ENCODE data around the gene ABCA7.

Gene ABCA7

DNA sequence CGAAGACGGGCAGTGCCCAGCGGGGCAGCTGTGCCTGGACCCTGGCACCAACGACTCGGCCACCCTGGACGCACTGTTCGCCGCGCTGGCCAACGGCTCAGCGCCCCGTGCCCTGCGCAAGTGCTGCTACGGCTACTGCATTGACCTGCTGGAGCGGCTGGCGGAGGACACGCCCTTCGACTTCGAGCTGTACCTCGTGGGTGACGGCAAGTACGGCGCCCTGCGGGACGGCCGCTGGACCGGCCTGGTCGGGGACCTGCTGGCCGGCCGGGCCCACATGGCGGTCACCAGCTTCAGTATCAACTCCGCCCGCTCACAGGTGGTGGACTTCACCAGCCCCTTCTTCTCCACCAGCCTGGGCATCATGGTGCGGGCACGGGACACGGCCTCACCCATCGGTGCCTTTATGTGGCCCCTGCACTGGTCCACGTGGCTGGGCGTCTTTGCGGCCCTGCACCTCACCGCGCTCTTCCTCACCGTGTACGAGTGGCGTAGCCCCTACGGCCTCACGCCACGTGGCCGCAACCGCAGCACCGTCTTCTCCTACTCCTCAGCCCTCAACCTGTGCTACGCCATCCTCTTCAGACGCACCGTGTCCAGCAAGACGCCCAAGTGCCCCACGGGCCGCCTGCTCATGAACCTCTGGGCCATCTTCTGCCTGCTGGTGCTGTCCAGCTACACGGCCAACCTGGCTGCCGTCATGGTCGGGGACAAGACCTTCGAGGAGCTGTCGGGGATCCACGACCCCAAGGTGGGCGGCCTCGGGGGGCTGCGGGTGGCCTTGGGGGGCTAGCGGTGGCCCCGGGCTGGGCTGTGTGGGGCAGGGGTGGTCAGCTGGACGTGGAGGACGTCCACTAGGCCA, 34.9 kb upstream of the ABCA7 start:
- no peak for DNase-seq

DNA sequence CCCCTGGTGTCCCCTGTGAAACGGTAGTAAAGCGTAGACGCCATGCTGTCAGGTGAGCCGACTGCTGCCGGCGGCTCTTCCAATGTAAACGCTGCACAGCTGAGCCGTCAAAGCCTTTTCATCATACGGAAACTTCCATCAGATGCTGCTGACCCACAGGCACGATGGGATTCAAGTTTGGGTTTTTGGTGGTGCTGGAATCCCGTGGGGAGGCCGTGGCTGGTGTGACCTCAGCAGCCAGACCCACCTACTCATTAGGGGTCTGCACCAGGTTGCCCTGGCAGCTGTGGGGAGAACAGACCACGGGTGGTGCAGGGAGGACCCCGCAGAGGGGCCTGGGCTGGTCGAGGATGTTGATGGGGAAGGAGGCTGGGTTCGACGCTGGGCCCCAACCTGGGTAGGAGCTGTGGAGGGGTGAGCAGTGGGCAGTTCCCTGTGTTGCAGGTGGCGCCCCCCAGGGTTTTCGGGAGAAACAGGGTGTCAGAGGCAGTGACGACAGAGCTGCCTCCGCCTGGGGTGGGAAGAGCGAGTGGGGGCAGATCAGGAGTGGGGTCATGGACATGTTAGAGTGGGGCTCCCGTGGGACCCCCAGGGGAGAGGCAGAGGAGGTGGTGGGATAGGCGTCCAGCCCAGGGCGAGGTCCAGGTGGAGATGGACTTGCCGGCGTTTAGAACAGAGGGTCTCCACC, 33.1 kb upstream of the ABCA7 start:
- DNase-seq, result no peak

DNA sequence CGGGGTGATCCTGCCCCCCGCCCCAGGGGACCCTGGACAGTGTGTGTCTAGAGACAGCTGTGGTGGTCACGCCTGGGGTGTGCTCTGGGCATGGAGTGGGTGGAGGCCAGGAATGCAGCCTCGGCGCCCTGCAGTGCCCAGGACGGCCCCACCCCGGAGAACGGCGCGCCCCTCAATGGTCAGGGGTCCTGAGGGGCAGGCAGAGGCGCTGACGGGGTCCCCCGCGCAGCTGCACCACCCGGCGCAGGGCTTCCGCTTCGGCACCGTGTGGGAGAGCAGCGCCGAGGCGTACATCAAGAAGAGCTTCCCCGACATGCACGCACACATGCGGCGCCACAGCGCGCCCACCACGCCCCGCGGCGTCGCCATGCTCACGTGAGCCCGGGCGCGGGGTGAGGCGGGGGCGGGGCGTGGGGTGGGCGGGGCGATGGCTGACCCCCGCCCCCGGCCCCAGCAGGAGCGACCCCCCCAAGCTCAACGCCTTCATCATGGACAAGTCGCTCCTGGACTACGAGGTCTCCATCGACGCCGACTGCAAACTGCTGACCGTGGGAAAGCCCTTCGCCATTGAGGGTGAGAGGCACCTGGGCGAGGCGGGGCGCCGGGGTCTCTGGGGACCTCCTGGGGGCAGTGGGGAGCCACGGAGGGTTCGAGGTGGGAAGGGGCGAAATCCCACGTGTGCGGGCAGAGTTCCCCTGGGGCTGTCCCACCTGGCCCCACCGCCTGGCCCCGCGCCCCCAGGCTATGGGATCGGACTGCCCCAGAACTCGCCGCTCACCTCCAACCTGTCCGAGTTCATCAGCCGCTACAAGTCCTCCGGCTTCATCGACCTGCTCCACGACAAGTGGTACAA, 32.3 kb upstream of the ABCA7 start:
- no peak for DNase-seq

DNA sequence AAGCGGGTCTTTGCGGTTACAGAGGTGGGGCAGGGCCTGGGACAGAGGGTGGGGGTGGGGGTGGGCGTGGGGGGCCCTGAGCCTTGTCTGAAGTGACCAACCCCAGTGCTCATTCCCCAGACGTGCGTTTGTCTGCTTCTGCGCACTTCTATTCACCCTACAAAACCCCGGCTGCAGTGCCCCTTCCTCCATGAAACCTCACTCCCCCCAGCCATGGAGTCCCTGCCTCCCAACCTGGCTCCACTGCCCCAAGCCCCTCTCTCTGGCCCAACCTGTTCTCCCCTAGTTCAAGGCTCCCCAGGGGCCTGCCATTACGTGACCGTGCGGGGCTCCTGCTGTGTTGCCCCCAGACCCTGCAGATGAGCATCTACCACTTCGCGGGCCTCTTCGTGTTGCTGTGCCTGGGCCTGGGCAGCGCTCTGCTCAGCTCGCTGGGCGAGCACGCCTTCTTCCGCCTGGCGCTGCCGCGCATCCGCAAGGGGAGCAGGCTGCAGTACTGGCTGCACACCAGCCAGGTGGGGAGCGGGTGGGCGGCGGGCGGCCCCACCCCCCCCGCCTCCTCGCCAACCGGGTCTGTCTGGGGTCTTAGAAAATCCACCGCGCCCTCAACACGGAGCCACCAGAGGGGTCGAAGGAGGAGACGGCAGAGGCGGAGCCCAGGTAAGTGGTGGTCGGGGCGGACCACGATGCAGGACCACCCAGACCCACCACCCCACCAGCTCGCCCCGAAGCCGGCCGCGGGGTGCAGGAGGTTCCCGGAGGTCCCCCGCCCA, 31.5 kb upstream of the ABCA7 start:
- no peak for DNase-seq

DNA sequence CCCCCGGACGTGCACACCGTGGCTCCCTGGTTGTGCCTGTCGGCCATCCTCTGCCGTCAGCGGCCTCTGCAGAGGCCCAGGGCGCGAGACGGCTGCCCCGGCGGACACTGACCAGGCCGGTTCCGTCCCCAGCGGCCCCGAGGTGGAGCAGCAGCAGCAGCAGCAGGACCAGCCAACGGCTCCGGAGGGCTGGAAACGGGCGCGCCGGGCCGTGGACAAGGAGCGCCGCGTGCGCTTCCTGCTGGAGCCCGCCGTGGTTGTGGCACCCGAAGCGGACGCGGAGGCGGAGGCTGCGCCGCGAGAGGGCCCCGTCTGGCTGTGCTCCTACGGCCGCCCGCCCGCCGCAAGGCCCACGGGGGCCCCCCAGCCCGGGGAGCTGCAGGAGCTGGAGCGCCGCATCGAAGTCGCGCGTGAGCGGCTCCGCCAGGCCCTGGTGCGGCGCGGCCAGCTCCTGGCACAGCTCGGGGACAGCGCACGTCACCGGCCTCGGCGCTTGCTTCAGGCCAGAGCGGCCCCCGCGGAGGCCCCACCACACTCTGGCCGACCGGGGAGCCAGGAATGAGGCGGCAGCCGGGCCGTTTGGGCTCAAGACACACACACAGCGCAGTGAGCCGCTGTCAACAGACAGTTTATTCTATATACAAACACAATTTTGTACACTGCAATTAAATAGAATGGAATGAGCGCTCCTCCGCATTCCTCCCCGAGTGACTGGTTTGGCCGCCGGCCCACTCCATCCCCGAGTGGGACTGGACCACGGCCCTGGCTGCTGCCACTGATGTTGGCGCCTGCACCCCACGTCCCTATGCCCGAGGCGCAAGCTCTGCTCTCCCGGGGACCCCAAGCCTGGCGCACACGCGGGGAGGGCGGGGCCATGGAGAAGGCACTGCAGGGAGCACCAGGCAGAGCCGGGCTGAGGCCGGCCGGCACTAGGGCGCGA, 30.6 kb upstream of the ABCA7 start:
- DNase-seq, result no peak

DNA sequence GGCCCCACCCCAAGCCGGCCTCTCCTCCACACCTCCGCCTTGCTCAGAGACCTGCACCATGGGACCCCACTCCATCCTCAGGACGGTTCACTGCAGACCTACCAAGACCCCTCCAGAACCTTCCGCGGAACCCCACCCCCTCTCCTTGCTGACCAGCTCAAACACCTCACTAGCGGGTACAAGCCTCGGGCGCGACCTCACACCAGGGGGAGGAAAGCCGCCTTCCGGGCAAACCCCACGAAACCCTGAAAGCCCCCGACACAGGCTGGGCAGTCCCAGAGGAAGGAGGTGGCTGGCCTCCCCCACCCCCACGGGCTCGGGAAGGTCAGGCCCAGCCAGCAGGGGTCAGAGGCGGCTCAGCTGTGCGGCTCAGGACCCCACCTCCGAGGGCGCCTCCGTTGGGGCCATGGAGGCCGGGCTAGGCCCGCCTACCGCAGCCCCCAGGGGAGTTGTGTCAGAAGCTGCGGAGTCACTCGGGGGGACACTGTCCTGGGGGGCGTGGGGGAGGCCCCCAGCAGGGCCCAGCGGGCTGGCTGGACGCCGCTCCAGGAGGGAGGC, 29.8 kb upstream of the ABCA7 start:
- no peak for DNase-seq

DNA sequence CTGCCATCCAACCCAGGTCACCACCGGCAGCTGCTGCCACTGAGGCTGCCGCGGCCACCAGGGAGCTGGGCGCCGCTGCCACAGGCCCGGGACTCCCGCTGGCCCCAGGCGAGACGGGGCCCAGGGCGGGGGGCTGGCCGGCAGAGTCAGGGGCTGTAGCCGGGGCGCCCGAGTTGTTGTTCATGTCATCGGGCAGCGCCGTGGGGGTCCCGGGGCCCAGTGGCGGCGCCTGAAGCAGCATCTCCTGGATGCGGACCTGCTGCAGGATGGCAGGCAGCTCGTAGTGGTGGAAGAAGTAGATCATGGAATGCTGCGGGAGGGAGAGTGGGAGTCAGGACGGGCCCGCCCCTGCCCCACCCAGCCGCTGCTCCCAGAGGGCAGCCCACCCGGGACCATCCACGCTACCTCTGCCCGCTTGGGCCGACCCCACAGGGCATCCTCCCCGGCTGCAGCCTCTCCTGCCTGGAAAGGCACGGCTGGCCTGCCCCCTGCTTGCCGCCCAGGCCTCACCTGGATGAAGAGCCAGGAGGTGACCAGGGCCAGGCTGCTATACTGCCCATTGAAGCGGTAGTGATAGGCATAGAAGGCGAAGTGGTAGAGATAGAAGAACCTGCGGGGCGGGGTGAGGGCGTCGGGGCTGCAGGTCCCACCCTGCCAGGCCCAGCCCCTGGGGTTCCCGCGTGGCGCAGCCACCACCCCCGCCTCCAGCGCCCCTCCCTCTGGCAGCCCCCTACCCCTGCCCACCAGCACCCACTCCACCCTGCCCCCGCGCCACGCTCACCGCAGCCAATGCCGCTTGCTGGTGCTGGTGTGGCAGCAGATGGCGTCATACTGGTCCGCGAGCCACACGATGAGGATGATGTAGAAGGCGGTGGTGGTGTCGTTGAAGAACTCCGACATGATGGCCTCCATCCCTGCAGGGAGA, 29.1 kb upstream of the ABCA7 start:
- no peak for DNase-seq

DNA sequence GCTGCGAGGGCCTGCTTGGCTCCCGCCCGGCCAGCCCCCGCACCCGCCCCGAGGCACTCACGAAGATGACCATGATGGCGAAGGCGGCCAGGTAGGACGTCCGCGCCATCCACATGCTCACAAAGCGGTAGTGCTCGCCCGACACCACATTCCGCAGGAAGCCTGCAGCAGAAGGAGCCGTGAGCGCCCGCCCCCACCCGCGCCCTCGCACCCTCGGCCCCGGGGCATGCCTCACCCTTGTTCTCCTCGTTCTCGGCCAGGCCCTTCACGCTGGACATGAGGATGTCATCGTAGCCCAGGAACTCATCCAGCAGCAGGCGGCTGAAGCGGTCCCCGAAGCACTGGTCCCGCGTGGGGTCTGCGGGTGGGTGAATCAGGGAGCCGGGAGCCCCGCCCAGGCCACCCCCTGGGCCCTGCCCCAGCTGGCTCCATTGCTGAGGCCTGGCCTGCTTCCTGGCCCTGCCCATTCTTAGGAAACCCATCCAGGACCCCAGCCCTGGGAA, 28.0 kb upstream of the ABCA7 start:
- no peak for DNase-seq

DNA sequence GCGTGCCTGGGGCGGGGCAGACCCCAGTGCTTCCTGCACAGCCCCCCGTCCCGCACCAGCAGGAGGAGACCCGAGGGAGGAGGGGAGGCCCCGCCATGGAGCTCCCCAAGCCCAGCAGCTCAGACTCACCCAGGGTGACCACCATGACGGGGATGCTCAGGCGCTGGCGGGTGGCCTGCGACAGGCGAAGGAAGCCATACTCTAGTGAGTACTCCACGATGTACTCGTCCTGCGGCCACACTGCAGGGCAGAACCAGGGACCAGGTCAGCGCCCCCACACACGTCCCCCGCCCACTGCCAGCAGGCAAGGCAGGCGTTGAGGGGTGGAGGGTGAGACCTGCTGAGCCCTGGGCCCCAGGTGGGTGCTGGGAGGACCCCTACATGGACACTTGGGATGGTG, 27.6 kb upstream of the ABCA7 start:
- no peak for DNase-seq

DNA sequence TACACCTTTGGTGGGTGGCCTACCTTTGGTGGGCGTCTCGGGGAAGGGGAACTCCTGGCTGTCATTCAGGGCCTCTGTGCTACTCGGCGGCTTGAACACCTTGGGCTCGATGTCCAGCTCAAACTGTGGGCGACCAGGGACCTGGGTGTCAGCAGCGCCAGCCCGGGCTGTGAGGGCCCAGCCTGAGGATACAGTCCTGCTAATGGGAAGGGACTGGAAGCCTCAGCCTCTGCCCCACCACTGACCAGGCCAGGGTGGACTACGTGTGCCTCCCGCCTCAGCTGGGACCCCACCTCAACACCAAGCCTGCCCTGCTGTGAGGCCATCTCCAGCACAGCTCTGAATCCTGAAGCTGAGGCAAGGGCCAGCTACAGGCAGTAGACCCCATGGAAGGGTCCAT, 26.7 kb upstream of the ABCA7 start:
- DNase-seq, result no peak

DNA sequence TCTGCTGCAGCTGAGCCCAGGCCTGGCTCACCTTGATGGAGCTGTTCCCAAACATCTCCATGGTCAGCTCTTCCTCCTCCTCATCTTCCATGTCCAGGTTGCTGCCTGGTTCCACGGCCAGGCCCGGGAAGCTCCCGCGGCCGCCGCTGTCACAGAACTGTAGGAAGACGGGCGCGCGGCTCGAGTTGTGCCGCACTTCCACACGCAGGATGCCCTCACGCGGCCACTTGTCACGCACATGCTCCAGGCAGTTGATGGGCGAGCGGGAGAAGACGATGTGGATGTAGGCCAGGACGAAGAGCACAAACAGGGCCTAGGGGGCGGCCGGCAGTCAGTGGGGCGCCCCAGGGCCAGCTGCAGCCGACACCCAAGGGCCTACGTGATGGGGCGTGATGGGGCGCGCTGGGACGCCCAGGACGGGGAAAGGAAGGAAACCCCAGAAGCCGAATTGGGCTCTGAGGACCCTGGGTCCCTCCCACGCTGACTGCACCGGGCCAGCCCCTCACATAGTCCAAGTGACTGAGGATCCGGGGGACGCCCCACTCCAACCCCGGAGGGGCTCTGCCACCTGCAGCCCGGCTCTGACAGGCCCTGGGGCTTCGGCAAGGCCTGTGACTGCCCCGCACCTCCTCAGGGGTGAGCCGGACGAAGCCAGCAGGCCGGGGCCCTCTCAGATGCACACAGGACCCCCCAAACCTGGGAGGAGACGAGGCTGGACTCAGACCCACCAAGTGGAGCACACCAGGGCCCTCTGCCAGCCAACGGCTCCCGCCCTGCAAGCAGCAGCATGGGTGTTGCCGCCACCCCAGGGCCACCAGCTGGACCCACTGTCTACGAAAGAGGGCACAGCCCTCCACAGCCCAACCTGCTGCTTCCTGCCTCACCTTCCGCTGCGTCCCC, 25.5 kb upstream of the ABCA7 start:
- no peak for DNase-seq

DNA sequence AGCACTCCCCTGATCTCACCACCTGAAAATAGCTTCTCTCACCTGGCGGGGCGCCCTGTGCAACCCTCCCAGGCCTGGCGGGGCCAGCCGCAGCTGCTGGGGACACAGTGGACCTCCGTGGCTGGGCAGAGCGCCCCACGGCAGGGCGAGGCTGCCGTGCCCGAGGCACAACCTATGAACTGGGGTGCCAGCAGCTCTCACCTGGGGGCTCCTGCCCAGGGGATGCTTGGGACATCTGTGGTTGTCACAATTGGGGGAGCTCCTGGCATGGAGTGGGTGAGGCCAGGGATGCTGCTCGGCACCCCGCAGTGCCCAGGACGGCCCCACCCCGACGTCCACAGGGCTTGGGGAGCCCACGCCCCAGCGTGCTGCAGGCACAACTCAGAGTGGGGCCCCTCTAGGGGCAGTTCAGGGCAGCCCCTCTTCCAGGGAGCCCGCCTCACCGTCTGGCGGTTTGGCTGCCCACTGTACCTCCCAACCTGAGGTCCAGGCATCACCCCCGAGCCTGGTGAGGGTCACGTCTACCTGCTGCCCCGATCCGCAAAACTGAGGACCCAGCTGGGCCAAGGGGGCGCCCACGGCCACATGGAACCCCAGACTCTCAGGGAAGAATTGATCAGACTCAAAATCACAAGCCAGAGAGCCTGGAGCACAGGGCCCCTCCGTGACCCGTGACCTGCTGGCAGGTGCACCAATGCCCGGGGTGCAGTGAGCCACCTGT, 24.7 kb upstream of the ABCA7 start:
- no peak for DNase-seq

DNA sequence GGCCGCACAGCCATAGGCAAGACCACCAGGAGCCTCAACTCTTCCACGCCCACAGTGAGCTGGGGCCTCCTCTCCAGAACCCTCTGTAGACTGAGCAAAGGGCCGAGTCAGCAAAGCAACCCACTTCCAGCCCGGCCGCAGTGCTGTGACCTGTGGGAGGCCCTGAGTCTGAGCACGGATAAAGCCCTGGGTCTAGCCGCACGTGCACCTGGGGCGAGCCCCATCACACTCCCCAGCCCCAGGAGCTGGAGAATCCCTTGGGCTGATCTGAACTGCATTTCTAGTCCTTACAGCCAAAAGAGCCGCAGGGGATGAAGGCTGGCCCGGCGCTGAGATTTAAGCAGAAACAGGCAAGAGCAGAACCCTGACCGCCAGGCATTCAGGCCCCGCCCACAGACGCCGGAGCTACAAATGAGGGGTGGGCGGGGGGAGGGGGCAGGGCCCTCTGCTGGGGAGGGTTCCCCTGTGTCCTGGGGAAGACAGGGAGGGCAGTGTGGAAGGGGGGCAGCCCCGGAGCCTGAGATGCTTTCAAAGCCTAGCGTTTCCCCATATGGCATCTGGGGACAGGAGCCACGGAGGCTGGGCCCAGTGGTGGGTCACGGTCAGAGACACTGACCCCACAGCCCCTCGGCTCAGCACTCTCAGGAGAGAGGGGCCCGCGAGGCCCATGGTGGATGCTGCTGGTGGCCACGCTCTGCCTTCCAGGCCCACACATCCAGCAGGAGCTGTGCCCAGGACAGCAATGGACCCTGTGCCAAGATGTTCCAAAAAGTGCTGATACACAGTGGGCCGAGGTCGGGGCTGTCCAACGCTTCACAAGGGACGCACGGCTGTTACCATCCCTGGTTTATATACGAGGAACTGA, 23.9 kb upstream of the ABCA7 start:
- no peak for DNase-seq

DNA sequence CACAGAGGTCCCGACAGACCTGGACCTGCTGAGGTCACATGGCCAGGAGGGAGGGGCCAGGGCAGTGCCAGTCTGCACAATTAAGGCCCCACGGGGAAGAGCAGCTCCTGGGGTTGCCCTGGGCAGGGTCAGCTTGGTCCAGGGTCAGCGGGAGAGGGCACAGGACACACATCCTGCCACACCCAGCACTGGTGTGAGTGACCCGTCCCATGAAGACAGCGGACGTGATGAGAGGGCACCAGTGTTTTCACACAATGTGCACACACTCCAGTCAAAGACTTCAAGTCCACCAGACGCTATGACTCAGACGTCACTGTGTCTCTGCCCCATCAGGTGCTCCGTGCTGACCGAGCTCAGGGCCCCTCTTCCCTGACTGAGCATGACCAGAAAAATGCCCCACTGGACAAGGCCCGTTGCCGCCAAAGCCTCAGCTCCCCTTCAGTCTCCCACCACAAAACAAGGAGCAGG, 23.2 kb upstream of the ABCA7 start:
- DNase-seq, result no peak

DNA sequence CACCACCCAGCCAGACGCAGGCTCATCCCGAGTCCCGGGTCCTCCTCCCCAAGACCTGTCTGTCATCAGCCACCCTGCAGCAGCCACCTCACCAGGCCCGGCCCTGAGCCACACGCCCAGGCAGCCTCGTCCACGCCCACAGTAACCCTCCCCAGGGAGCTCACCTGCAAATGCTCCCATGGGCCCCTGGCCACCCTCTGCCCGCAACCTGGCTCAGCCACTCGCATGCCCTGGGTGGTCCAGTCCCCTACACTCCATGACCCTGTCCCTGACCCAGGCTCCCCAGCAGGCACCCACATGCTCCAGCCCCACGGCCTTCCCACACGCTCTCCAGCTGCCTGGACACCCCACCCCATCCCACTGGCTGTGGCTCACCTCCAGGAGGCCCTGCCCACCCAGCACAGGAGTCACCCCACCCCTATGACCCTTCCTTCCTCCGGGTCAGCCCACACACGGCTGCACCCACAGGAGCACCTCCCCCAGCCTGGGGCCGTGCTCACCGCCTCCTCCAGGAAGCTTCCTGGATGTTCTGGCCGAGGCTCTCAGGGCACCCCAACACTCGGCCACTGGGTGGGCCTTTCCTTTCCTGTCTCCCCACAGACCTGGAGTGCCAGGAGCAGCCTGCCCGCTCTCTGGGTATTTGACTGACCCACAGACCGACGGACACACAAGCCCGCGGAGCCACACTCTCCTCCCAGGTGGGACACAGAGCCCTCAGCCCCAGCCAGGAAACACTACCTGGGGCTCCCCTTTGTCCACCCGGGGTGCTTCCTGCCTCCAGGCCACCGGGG, 22.6 kb upstream of the ABCA7 start:
- no peak for DNase-seq

DNA sequence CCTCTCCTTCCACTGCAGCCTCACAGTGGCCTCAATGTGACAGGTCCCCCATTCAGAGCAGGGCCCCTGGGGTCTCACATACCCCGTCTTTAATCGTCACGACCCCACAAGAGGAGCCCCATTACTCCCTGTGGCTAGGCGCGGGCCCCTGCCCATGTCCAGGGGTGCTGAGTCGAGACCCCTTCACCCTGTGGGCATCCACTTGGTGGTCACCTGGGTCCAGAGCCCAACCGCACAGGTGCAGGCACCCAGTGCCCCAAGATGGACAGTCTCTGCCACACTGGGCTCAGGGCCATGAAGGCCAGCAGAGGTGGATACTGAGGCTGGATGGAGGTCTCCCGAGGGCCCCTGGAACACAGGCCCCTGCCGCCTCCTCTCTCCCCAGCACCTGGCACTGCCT, 22.0 kb upstream of the ABCA7 start:
- no peak for DNase-seq
